Measurements from ENCODE around the gene SHB.

- no peak for TF ChIP-seq EZH2 (IDR thresholded peaks at IDR 0.05; ENCODE audit: low read depth)
- no peak for TF ChIP-seq CTCF (conservative IDR thresholded peaks at IDR 0.05)
Measured at GRCh38 chr9:37975639-37976038, 93.4 kb downstream of the SHB start.
